Measurements from ENCODE around the gene RPS6KB2. TPM values are rescaled to one million over a fixed set of nuclear protein-coding genes. Genes with fewer than 3 reads are reported as not detected.

Gene RPS6KB2
- total RNA-seq, 2 experiments from 2014 or later: 54.8 to 57.4 TPM

DNA sequence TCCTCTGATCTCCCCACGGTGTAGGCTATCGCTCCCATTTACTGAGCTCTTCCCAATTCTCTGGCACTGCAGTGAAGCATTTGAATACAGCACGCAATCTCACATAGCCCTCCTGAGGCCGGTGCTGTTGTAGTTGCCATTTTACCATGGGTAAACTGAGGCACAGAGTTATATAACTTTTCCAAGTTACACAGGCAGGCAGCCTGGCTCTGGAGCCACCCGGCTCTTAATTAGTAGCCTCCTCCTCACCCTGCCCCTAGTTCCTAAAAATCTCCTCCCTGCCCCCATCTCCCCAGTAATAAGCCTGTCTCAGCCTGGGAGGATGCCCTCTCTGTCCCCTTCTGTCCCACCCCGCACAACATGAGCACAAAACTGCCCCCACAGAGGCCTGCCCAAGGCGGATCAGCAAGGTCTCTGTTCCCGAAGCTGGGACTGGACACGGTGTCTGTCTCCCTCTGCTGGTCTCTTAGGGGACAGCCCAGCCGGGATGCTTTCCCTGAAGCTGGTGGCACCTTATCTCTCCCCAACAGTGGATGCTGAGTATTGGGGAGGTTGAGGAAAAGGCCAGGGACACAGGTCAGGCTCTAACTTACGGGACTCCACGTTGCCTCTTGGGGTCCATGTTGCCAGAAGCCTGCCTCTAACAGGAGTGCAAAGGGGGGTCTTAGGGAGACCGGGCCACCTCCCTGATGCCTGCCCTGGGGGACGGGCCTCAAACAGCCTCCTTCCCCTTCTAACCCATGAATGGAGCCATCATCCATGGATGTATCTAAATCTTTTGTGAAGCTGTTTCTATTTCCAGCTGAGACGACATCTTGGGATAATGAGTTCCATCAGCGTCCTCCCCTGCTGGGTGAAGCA lies 45.8 kb upstream of the RPS6KB2 start:
- TF ChIP-seq, protein P1, sequence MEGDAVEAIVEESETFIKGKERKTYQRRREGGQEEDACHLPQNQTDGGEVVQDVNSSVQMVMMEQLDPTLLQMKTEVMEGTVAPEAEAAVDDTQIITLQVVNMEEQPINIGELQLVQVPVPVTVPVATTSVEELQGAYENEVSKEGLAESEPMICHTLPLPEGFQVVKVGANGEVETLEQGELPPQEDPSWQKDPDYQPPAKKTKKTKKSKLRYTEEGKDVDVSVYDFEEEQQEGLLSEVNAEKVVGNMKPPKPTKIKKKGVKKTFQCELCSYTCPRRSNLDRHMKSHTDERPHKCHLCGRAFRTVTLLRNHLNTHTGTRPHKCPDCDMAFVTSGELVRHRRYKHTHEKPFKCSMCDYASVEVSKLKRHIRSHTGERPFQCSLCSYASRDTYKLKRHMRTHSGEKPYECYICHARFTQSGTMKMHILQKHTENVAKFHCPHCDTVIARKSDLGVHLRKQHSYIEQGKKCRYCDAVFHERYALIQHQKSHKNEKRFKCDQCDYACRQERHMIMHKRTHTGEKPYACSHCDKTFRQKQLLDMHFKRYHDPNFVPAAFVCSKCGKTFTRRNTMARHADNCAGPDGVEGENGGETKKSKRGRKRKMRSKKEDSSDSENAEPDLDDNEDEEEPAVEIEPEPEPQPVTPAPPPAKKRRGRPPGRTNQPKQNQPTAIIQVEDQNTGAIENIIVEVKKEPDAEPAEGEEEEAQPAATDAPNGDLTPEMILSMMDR (IDR thresholded peaks at IDR 0.05): peak; percentile 94
- intact Hi-C loops (cut with micrococcal nuclease): loop anchor here (1.0 kb wide), 1 partner anchor 26 kb away; no protein-coding TSS in a partner anchor
- Mint-ChIP-seq H3K27ac (no peak overlapping the region), H3K9me3 (no peaks in the 10 kb centered on the region), H3K4me1 (ENCODE audit: low read depth) (peaks cover 2% of the 10 kb centered on the region), H3K4me3 (no peak overlapping the region), H3K36me3 (ENCODE audit: low read depth) (no peaks in the 10 kb centered on the region), H3K27me3 (no peaks in the 10 kb centered on the region)
- peak; percentile 90 for DNase-seq
- ChIA-PET CTCF (interaction anchor here (0.6 to 30.8 kb wide), 39 partner anchors 11 to 215 kb away, joined by 3 to 883 read pairs (median 4); partner anchors contain the start of genes ANKRD13D, CLCF1, POLD4 and PPP1CA), POLR2A (interaction anchor here (0.6 to 3.3 kb wide), 10 partner anchors 9 to 119 kb away, joined by 3 to 16 read pairs (median 5); partner anchors contain the start of genes POLD4, PPP1CA, RAD9A and TBC1D10C)
- ATAC-seq: peak; percentile 95

DNA sequence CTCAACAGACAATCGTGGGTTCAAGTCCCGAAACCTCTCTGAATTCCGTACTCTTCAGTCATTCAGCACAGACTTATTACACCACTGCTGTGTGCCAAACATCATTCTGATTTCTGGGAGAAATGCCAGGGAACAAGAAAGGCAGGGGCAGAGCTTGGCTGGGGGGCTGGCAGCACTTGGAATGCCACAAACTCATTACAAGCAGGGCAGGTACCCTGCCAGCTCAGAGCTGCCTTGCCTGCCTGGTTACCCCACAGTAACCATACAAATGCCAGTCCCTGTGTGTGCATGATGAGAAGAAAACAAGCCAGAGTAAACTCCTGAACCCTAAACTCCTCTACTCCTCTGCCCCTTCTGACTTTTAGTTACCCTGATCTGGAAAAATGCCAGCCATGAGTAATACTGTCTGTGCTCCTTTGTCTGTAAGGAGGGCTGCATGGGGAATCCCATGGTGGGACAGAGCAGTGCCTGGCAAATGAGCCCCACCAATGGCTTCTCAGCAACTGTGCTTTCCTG lies 43.4 kb upstream of the RPS6KB2 start:
- ATAC-seq: no peak
- Mint-ChIP-seq H3K4me1 (ENCODE audit: low read depth) (peaks cover 11% of the 10 kb centered on the region), H3K27ac (no peak overlapping the region), H3K27me3 (no peaks in the 10 kb centered on the region), H3K36me3 (ENCODE audit: low read depth) (no peaks in the 10 kb centered on the region), H3K9me3 (no peaks in the 10 kb centered on the region), H3K4me3 (no peak overlapping the region)
- intact Hi-C loops (cut with micrococcal nuclease): no loop called here
- no peak for DNase-seq
- ChIA-PET POLR2A (no interaction called here), CTCF (interaction anchor here (1.2 to 30.8 kb wide), 4 partner anchors 14 to 40 kb away, joined by 3 to 883 read pairs (median 57); partner anchors contain the start of gene POLD4)
- TF ChIP-seq, protein P1 (IDR thresholded peaks at IDR 0.05): no peak

DNA sequence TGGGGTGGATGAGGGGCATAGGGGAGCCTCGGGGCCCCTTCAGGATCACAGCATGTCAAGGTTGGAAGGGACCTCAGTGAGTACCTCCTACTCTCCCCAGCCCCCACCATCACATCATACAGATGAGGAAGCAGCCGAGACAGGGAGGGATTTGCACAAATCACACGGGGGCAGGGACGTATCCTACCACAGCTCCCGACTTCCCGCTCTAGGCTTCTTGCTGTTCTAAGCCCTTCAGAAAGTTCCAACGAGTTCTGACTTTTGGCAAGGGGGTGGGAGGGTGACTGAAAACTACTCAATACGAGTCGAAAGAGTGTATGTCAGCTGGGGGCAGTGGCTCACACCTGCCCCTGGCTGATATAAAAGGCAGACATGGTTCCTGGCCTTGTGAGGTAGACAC lies 41.2 kb upstream of the RPS6KB2 start:
- Mint-ChIP-seq H3K36me3 (ENCODE audit: low read depth) (no peaks in the 10 kb centered on the region), H3K27me3 (no peaks in the 10 kb centered on the region), H3K9me3 (no peaks in the 10 kb centered on the region), H3K4me1 (ENCODE audit: low read depth) (peaks cover 15% of the 10 kb centered on the region), H3K27ac (no peak overlapping the region), H3K4me3 (no peak overlapping the region)
- TF ChIP-seq, protein P1 (IDR thresholded peaks at IDR 0.05): no peak
- CTCF ChIA-PET: interaction anchor here (0.7 to 30.8 kb wide), 7 partner anchors 13 to 125 kb away, joined by 3 to 883 read pairs (median 5); partner anchors contain the start of genes POLD4 and TBC1D10C
- intact Hi-C loops (cut with micrococcal nuclease): no loop called here
- ATAC-seq: no peak
- POLR2A ChIA-PET: interaction anchor here (0.6 to 1.4 kb wide), 4 partner anchors 10 to 102 kb away, joined by 3 to 8 read pairs (median 3); no protein-coding TSS in a partner anchor
- DNase-seq: no peak

DNA sequence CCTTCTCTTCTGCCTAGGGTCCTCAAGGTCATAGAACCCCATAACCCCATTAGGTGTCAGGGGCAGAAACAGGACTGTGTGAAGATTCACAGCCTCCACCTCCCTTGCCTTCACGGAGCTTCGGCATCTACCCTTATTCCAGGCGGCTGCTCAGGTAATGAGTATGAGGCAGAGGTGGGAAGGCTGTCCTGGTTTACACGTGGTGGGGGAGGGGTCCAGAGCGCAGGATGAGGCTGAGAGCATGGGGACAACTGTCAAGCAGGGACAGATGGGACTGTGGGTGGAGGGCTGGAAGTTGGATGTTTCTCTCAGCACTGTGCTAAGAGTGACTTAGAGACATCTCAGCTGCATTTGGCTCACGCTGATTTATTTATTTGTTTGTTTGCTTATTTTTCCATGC lies 40.8 kb upstream of the RPS6KB2 start:
- intact Hi-C loops (cut with micrococcal nuclease): no loop called here
- DNase-seq: no peak
- no peaks in the 10 kb centered on the region for H3K27me3 Mint-ChIP-seq
- H3K36me3 Mint-ChIP-seq (ENCODE audit: low read depth): peaks cover 2% of the 10 kb centered on the region
- ChIA-PET CTCF (interaction anchor here (1.8 to 30.8 kb wide), 3 partner anchors 13 to 41 kb away, joined by 5 to 883 read pairs (median 17); partner anchors contain the start of gene POLD4), POLR2A (interaction anchor here (0.6 to 1.4 kb wide), 2 partner anchors 31 to 101 kb away, joined by 3 to 8 read pairs; no protein-coding TSS in a partner anchor)
- no peaks in the 10 kb centered on the region for H3K9me3 Mint-ChIP-seq
- TF ChIP-seq, protein P1 (IDR thresholded peaks at IDR 0.05): no peak
- no peak for ATAC-seq
- no peak overlapping the region for H3K4me3 Mint-ChIP-seq
- peaks cover 15% of the 10 kb centered on the region for H3K4me1 Mint-ChIP-seq (ENCODE audit: low read depth)
- H3K27ac Mint-ChIP-seq: no peak overlapping the region

Measured in activated CD8-positive, alpha-beta T cell treated with anti-CD3 and anti-CD28 coated beads for 36 hours (primary cell).